HepG2 (cell line): ENCODE results near the gene MRFAP1L1. TPM values are rescaled to one million over a fixed set of nuclear protein-coding genes. Genes with fewer than 3 reads are reported as not detected.
A peak's percentile ranks its signal among the peaks of the same experiment; 100 is the strongest.

ENCODE experiments used
- AGO1 ChIP-seq: fragments of 200-400 bp; formaldehyde crosslinking; IDR thresholded peaks from 2 replicates; pipeline ENCODE4 v1.6.1; 2017; ENCODE audit warnings: mild to moderate bottlenecking, low read depth, low read length, moderate library complexity; ENCODE audit not compliant: poor library complexity, severe bottlenecking
- ATRX ChIP-seq: sonication (generic); formaldehyde crosslinking; IDR thresholded peaks from 2 replicates; pipeline ENCODE4 v1.4.0; 2020; ENCODE audit warnings: missing genetic modification reagents, borderline replicate concordance
- GPN1 ChIP-seq: sonication (generic); formaldehyde crosslinking; IDR thresholded peaks from 2 replicates; pipeline ENCODE4 v1.5.1; 2020; ENCODE audit warnings: missing genetic modification reagents, borderline replicate concordance
- HMG20B ChIP-seq: conservative IDR thresholded peaks from 2 replicates; pipeline ENCODE4 v1.6.1; 2016; ENCODE audit warnings: missing genetic modification reagents, missing compliant biosample characterization
- KAT2B ChIP-seq: fragments of 150-350 bp; IDR thresholded peaks from 2 replicates; pipeline ENCODE4 v1.6.1; 2014; ENCODE audit warnings: low read depth, low read length, borderline replicate concordance
- MIXL1 ChIP-seq: IDR thresholded peaks from 2 replicates; pipeline ENCODE4 v1.6.1; 2016
- NR2F1 ChIP-seq, 2 experiments: fragments of 450-650 bp in 1 of 2; formaldehyde crosslinking in 1 of 2; IDR thresholded peaks; 2 replicates each; pipeline versions ENCODE4 v1.5.0 to v1.6.1; 2016 to 2020; ENCODE audit warnings: mild to moderate bottlenecking in 1 of 2, missing compliant biosample characterization in 1 of 2, missing genetic modification reagents in 1 of 2, moderate library complexity in 1 of 2
- SMARCC2 ChIP-seq: fragments of 450-650 bp; IDR thresholded peaks from 2 replicates; pipeline ENCODE4 v1.6.1; 2017; ENCODE audit warnings: antibody characterized with exemption, mild to moderate bottlenecking
- TP53 ChIP-seq: sonication (generic); formaldehyde crosslinking; conservative IDR thresholded peaks from 2 replicates; pipeline ENCODE4 v1.4.0; 2020; ENCODE audit warnings: missing genetic modification reagents
- ZC3H4 ChIP-seq: sonication (generic); formaldehyde crosslinking; IDR thresholded peaks from 2 replicates; pipeline ENCODE4 v1.4.0; 2020; ENCODE audit warnings: missing genetic modification reagents, borderline replicate concordance
- ZEB1 ChIP-seq: IDR thresholded peaks from 2 replicates; pipeline ENCODE4 v1.6.1; 2012; ENCODE audit warnings: mild to moderate bottlenecking, low read depth, inconsistent platforms; ENCODE audit not compliant: insufficient replicate concordance
- ZFAT ChIP-seq: sonication (generic); formaldehyde crosslinking; conservative IDR thresholded peaks from 2 replicates; pipeline ENCODE4 v1.8.1; 2023; ENCODE audit warnings: missing genetic modification reagents, inconsistent platforms
- ZFP36L2 ChIP-seq: sonication (generic); formaldehyde crosslinking; IDR thresholded peaks from 2 replicates; pipeline ENCODE4 v1.4.0; 2020; ENCODE audit warnings: missing genetic modification reagents
- ZNF772 ChIP-seq: sonication (generic); formaldehyde crosslinking; IDR thresholded peaks from 2 replicates; pipeline ENCODE4 v1.5.0; 2020; ENCODE audit warnings: mild to moderate bottlenecking, missing genetic modification reagents
- ZSCAN25 ChIP-seq: sonication (generic); formaldehyde crosslinking; IDR thresholded peaks from 2 replicates; pipeline ENCODE4 v1.8.0; 2022; ENCODE audit warnings: mild to moderate bottlenecking, missing genetic modification reagents
- polyA plus RNA-seq, 8 experiments: library from polyadenylated mRNA; depleted of rRNA in 3 of 8; stranded (reverse) in 7 of 8; unstranded in 1 of 8; fragments of >200 nt; fragmentation: Illumina TruSeq in 4 of 8; extraction: Trizol in 4 of 8; gene quantifications; 2 replicates each; pipeline versions ENCODE4 v1.2.1 to v1.2.3, GENCODE V29; 2011 to 2016; ENCODE audit warnings: low read depth in 4 of 8, missing spikeins in 1 of 8, mixed read lengths in 1 of 8; ENCODE audit not compliant: insufficient read depth in 1 of 8
- total RNA-seq, 5 experiments: library from RNA; depleted of rRNA; stranded (reverse); fragments of >200 nt; fragmentation: Illumina TruSeq; extraction: Trizol; gene quantifications; 2 replicates each; pipeline ENCODE4 v1.2.3, GENCODE V29; 2016; ENCODE audit warnings: low read depth in 1 of 5
- TF ChIP-seq, protein P1 (sequence below): IDR thresholded peaks from 2 replicates; pipeline ENCODE4 v1.6.1; 2016; ENCODE audit warnings: missing compliant biosample characterization, missing genetic modification reagents, borderline replicate concordance
- TF ChIP-seq, protein P2 (sequence below): sonication (generic); formaldehyde crosslinking; IDR thresholded peaks from 2 replicates; pipeline ENCODE4 v1.8.1; 2023; ENCODE audit warnings: mild to moderate bottlenecking, moderate library complexity, missing genetic modification reagents
- TF ChIP-seq, protein P3 (sequence below): sonication (generic); formaldehyde crosslinking; IDR thresholded peaks from 2 replicates; pipeline ENCODE4 v1.4.0; 2020; ENCODE audit warnings: mild to moderate bottlenecking, missing genetic modification reagents
- TF ChIP-seq, protein P4 (sequence below): IDR thresholded peaks from 2 replicates; pipeline ENCODE4 v1.6.1; 2016; ENCODE audit warnings: low read depth, control low read depth
- TF ChIP-seq, protein P5 (sequence below): sonication (generic); formaldehyde crosslinking; conservative IDR thresholded peaks from 2 replicates; pipeline ENCODE4 v1.4.0; 2020; ENCODE audit warnings: missing genetic modification reagents
- TF ChIP-seq, protein P6 (sequence below): IDR thresholded peaks from 2 replicates; pipeline ENCODE4 v1.6.1; 2018; ENCODE audit warnings: missing genetic modification reagents, mild to moderate bottlenecking, missing compliant biosample characterization

Gene MRFAP1L1
- total and polyA plus RNA-seq, 2 of the 13 experiments (the other 11 are each of a cell fraction or from before 2014, with no cell fraction given) = 44.8 to 76.6 TPM

DNA sequence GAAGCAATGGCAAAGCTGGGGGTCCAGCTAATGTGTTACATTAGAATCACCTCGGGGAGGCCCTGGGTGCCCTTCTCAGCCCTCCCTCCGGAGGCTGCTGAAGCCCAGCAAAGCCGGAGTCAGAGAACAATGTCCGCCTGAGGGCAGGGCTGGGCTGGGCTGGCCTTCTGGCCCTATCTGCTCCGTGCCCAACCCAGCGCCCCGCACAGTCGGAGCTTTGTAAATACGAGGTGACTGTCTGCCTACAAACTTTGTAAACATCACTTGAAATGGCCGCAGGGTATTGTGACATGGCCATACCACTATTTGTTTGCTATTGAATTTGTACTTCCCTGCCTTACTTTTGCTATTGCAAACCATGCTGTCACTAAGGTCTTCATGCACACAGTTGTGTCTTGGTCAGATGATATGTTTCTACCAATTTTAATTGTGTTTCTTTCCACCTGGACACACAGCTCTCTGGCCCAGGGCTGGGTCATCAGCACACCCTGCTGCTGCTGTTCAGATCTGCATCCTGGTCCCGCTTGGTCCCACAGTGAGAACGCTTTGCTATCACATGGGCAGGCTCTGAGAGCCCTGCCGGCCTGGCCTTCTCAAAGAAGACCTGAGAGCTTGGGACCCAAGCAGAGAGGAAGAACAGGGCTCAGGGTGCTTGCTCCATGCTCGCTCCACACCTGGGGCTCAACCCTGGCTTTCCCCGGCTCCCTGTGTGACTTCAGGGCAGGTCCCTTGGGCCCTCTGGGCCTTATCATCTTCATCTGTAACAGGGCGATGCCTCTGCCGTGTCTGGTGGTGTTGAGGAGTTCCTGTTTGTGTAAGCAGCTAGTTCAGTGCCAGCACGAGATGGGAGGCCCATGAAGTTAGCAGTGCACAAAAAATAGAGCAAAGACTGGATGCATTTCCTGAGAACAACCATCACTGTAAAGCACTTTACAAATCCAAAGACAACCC is 13.7 kb downstream of the MRFAP1L1 start (continued):
- TF ChIP-seq, protein P1, sequence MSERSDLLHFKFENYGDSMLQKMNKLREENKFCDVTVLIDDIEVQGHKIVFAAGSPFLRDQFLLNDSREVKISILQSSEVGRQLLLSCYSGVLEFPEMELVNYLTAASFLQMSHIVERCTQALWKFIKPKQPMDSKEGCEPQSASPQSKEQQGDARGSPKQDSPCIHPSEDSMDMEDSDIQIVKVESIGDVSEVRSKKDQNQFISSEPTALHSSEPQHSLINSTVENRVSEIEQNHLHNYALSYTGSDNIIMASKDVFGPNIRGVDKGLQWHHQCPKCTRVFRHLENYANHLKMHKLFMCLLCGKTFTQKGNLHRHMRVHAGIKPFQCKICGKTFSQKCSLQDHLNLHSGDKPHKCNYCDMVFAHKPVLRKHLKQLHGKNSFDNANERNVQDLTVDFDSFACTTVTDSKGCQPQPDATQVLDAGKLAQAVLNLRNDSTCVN (CRISPR knock-in tag) = no peak; the same call in 1 of the 2 replicates
- TF ChIP-seq ZC3H4 (CRISPR knock-in tag) = peak; percentile 57; the same call in 1 of the 2 replicates
- peak; percentile 99 for TF ChIP-seq ZNF772 (CRISPR knock-in tag)
- TF ChIP-seq AGO1 = no peak
- TF ChIP-seq SMARCC2 = no peak
- TF ChIP-seq ZEB1 = no peak
- TF ChIP-seq MIXL1 = peak; percentile 80; the same call in 1 of the 2 replicates
- TF ChIP-seq NR2F1 (CRISPR knock-in tag; IDR thresholded peaks at IDR 0.05) = peak; percentile 60 to 62; a peak in 2 of 4 replicates
- TF ChIP-seq, protein P2, sequence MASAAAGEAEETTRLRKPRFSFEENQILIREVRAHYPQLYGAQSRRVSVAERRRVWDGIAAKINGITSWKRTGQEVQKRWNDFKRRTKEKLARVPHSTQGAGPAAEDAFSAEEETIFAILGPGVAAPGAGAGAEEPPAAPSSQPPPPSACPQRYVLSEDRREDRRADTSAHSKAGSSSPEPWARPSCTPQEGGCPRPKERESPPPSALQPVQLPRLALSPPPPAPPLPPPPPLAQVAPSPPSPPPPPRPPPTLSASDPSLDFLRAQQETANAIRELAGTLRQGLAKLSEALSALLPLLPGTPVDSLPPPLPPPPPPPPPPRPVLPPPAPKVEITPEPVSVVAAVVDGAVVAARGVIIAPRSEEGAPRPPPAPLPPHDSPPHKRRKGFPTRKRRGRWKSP (CRISPR knock-in tag) = no peak; the same call in 1 of the 2 replicates
- no peak for TF ChIP-seq GPN1 (CRISPR knock-in tag)
- TF ChIP-seq, protein P3, sequence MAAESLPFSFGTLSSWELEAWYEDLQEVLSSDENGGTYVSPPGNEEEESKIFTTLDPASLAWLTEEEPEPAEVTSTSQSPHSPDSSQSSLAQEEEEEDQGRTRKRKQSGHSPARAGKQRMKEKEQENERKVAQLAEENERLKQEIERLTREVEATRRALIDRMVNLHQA (CRISPR knock-in tag) = no peak
- TF ChIP-seq, protein P4, sequence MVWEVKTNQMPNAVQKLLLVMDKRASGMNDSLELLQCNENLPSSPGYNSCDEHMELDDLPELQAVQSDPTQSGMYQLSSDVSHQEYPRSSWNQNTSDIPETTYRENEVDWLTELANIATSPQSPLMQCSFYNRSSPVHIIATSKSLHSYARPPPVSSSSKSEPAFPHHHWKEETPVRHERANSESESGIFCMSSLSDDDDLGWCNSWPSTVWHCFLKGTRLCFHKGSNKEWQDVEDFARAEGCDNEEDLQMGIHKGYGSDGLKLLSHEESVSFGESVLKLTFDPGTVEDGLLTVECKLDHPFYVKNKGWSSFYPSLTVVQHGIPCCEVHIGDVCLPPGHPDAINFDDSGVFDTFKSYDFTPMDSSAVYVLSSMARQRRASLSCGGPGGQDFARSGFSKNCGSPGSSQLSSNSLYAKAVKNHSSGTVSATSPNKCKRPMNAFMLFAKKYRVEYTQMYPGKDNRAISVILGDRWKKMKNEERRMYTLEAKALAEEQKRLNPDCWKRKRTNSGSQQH (CRISPR knock-in tag) = peak; percentile 97
- TF ChIP-seq, protein P5, sequence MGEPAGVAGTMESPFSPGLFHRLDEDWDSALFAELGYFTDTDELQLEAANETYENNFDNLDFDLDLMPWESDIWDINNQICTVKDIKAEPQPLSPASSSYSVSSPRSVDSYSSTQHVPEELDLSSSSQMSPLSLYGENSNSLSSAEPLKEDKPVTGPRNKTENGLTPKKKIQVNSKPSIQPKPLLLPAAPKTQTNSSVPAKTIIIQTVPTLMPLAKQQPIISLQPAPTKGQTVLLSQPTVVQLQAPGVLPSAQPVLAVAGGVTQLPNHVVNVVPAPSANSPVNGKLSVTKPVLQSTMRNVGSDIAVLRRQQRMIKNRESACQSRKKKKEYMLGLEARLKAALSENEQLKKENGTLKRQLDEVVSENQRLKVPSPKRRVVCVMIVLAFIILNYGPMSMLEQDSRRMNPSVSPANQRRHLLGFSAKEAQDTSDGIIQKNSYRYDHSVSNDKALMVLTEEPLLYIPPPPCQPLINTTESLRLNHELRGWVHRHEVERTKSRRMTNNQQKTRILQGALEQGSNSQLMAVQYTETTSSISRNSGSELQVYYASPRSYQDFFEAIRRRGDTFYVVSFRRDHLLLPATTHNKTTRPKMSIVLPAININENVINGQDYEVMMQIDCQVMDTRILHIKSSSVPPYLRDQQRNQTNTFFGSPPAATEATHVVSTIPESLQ (CRISPR knock-in tag) = no peak
- TF ChIP-seq, protein P6, sequence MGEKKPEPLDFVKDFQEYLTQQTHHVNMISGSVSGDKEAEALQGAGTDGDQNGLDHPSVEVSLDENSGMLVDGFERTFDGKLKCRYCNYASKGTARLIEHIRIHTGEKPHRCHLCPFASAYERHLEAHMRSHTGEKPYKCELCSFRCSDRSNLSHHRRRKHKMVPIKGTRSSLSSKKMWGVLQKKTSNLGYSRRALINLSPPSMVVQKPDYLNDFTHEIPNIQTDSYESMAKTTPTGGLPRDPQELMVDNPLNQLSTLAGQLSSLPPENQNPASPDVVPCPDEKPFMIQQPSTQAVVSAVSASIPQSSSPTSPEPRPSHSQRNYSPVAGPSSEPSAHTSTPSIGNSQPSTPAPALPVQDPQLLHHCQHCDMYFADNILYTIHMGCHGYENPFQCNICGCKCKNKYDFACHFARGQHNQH (CRISPR knock-in tag) = peak; percentile 100
- TF ChIP-seq HMG20B (CRISPR knock-in tag) = peak; percentile 82
- no peak; the same call in 1 of the 2 replicates for TF ChIP-seq ZFP36L2
- peak; percentile 79 for TF ChIP-seq TP53 (CRISPR knock-in tag)
- no peak for TF ChIP-seq ATRX (CRISPR knock-in tag)
- peak; percentile 65; the same call in 1 of the 2 replicates for TF ChIP-seq ZSCAN25 (CRISPR knock-in tag)
- TF ChIP-seq ZFAT (CRISPR knock-in tag) = no peak
- no peak for TF ChIP-seq KAT2B
